Osteoblast (primary cell): ENCODE results near the gene FOXN3. TPM values are rescaled to one million over a fixed set of nuclear protein-coding genes. Genes with fewer than 3 reads are reported as not detected.

Experiments used
- DNase-seq: peaks from one replicate; pipeline ENCODE4 v3.0.0; 2011; ENCODE audit warnings: low spot score, mixed read lengths; ENCODE audit not compliant: insufficient read length; ENCODE audit errors: missing footprints
- H2AFZ ChIP-seq: 2 replicates; pipeline ENCODE4 v1.6.0; 2011; ENCODE audit warnings: mild to moderate bottlenecking, low read length
- H3K27ac ChIP-seq: 2 replicates; pipeline ENCODE4 v1.5.1; 2011; ENCODE audit warnings: mild to moderate bottlenecking, low read depth, low read length, moderate library complexity
- H3K27me3 ChIP-seq: 2 replicates; pipeline ENCODE4 v1.6.0; 2012; ENCODE audit warnings: mild to moderate bottlenecking, control low read depth, inconsistent platforms, low read length, moderate library complexity; ENCODE audit not compliant: insufficient read depth
- H3K36me3 ChIP-seq: 2 replicates; pipeline ENCODE4 v1.5.1; 2011; ENCODE audit warnings: mild to moderate bottlenecking, low read length, control low read depth, moderate library complexity; ENCODE audit not compliant: insufficient read depth
- H3K4me1 ChIP-seq: 2 replicates; pipeline ENCODE4 v1.5.1; 2011; ENCODE audit warnings: mild to moderate bottlenecking, low read length, control low read depth, moderate library complexity; ENCODE audit not compliant: insufficient read depth
- H3K4me2 ChIP-seq: 2 replicates; pipeline ENCODE4 v1.6.0; 2011; ENCODE audit warnings: mild to moderate bottlenecking, low read length; ENCODE audit not compliant: insufficient read depth
- H3K4me3 ChIP-seq: fragments of 200-600 bp; sonication (generic); 3 replicates; pipeline ENCODE4 v1.5.1; 2012; ENCODE audit warnings: mild to moderate bottlenecking, low read length, inconsistent platforms; ENCODE audit not compliant: insufficient read depth
- H3K79me2 ChIP-seq: 2 replicates; pipeline ENCODE4 v1.6.0; 2012; ENCODE audit warnings: mild to moderate bottlenecking, low read length, control low read depth, inconsistent platforms; ENCODE audit not compliant: insufficient read depth
- H3K9me3 ChIP-seq: 2 replicates; pipeline ENCODE4 v1.5.1; 2011; ENCODE audit warnings: low read depth, low read length, control low read depth
- H4K20me1 ChIP-seq: 2 replicates; pipeline ENCODE4 v1.6.0; 2012; ENCODE audit warnings: mild to moderate bottlenecking, low read length, control low read depth; ENCODE audit not compliant: insufficient read depth
- CTCF ChIP-seq: IDR thresholded peaks from 2 replicates; pipeline ENCODE4 v1.5.1; 2011; ENCODE audit warnings: mild to moderate bottlenecking, low read depth, low read length, moderate library complexity; ENCODE audit errors: extremely low read depth
- total RNA-seq: library from RNA; depleted of rRNA; stranded (reverse); fragments of >200 nt; gene quantifications from 2 replicates; pipeline ENCODE4 v1.2.3, GENCODE V29; 2012

Gene FOXN3
- total RNA-seq, 1 donor, result 49.9 TPM

- Histone ChIP-seq H3K27ac (no peak overlapping the region), H3K4me1 (no peaks in the 10 kb centered on the region), H3K9me3 (no peaks in the 10 kb centered on the region), H2AFZ (no peak overlapping the region), H3K79me2 (no peaks in the 10 kb centered on the region), H3K36me3 (no peaks in the 10 kb centered on the region), H3K4me3 (no peak overlapping the region), H3K27me3 (no peaks in the 10 kb centered on the region), H4K20me1 (no peaks in the 10 kb centered on the region), H3K4me2 (no peak overlapping the region)
- peak; percentile 58 for TF ChIP-seq CTCF
- no peak for DNase-seq
Measured at GRCh38 chr14:89237921-89238529, 179.0 kb downstream of the FOXN3 start.

- Histone ChIP-seq H3K27me3 (no peaks in the 10 kb centered on the region), H4K20me1 (no peaks in the 10 kb centered on the region), H3K4me3 (no peak overlapping the region), H3K4me1 (no peaks in the 10 kb centered on the region), H2AFZ (no peak overlapping the region), H3K36me3 (no peaks in the 10 kb centered on the region), H3K4me2 (no peak overlapping the region), H3K27ac (no peak overlapping the region), H3K79me2 (no peaks in the 10 kb centered on the region), H3K9me3 (no peaks in the 10 kb centered on the region)
- no peak for TF ChIP-seq CTCF
- DNase-seq, result no peak
Measured at GRCh38 chr14:89236851-89237250, 180.2 kb downstream of the FOXN3 start.

GRCh38 chr14:89233184-89233583 is 183.8 kb downstream of the FOXN3 start:
- peaks cover 5% of the 10 kb centered on the region for H4K20me1 ChIP-seq

More at GRCh38 chr14:89233184-89233583, 183.8 kb downstream of the FOXN3 start:
- H3K36me3 ChIP-seq, result no peaks in the 10 kb centered on the region
- no peak for TF ChIP-seq CTCF
- no peaks in the 10 kb centered on the region for H3K4me1 ChIP-seq
- no peak overlapping the region for H3K4me2 ChIP-seq
- DNase-seq, result no peak
- H3K27ac ChIP-seq, result no peak overlapping the region
- no peaks in the 10 kb centered on the region for H3K9me3 ChIP-seq
- no peak overlapping the region for H3K4me3 ChIP-seq
- no peaks in the 10 kb centered on the region for H3K79me2 ChIP-seq
- no peak overlapping the region for H2AFZ ChIP-seq
- no peaks in the 10 kb centered on the region for H3K27me3 ChIP-seq
